CD4-positive, alpha-beta T cell treated with Interleukin-6 for 4 hours (primary cell): Measurements from ENCODE around the gene SLC30A1.
"Not testable (repeated sequence)": the region's sequence is repeated elsewhere in the genome, so short reads cannot be mapped to it uniquely, and the experiment has no call there.

Experiments
- DNase-seq: peaks from one replicate; pipeline ENCODE4 v3.0.0-alpha.2; 2020; ENCODE audit warnings: mixed read lengths

The SLC30A1 gene

DNA sequence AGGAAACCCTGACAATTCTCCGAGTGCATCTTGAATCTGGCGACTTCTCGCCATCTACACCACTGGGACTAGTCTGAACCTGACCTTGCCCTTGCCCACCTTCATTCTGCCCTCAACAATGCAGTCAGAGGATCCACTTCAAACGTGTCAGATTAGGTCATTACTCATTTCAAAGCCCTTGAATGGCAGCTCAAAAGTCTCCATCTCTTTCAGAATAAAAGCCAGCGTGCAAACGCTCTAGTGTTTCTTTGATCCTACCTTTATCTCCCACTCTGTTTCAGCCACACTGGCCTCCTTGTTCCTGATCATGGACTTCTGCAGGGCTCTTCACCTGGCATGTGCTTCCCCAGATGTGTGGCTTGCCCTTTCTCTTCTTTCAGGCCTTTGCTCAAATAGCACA lies 31.3 kb downstream of the SLC30A1 start:
- DNase-seq: no peak

DNA sequence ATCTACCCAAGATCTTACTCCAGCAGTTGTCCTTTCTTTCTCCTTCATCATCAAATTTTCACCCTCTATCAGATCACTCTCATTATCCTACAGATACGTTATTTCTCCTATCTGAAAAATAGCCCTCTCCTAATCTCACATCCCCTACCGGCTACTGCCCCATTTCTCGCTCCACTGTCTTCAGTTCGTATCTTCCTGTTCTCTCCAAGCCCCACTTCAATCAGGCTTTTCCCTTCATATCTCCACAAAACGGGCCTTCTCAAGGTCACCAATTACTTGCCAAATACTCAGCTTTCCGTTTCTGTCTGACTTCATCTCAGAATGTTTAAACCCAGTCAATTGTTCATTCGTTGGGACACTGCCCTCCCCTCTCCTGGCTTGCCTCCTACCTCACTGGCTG lies 32.4 kb downstream of the SLC30A1 start:
- DNase-seq: no peak

DNA sequence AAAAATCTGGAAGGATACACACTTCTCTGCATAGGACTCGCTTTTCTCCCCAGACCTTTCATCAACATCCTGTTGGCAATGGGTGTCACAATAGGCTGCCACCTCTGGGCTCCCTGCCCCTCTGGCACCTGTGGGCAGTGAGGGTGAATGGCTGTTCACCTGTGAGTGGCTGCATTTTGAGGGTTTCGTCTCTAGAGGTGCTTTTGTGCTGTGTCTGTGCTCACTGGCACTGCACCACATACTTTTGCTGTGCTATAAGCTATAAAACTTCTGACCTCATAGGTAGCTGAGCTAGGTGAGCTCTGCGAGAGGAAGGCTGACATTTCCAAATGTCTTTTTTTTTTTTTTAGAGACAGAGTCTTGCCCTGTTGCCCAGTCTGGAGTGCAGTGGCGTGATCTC lies 35.9 kb downstream of the SLC30A1 start:
- DNase-seq: no peak

DNA sequence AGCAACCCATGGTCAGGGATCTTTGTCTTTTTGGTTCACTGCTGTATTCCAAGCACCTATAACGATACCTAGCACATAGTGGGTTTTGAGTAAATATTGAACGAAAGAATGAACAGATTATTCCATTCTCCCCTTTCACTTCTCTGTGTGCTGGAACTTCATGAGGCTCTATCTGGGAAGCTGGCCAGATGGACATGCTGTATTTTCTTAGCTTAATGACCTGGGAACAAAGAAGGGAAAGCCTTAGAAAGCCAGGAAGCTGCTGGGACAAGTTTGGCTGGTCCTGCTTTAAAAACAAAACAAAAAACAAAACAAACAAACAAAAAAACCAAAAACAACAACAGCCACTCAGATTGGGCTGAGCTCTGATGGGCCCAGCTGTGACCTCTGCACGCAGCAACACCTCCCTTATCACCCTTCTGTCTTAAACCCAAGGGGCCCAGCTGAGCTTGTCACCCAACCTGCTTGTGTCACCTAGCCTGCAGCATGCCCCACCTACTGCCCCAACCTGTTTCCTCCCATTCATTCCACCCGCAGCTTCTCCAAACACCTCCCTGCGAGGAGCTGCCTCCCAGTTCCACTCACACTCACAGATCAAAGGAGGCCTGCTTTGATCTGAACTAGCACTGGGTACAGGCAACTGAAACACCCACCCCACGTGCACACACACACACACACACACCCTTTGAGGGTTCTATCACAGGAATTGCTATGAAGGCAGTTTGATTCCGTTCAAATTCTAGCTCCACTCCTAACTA lies 37.1 kb downstream of the SLC30A1 start:
- DNase-seq: no peak

DNA sequence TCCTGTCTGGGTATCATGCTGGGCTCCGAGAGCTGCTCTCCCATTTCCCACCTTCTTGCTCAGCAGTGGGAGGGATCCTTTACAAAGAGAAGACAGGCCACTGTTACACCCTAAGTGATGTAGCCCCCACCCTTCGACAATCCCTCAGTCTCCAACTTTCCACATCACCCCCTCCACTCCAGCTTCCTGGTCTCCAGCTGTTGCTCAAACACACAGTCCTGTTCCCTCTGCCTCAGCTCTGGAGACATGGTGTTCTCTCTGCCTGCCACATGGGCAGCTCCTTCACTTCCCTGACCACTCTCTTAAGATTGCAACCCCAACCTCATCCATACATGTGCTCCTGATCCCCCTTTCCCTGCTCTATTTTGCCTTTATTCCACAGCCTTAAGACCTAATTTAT lies 37.7 kb downstream of the SLC30A1 start:
- no peak for DNase-seq

DNA sequence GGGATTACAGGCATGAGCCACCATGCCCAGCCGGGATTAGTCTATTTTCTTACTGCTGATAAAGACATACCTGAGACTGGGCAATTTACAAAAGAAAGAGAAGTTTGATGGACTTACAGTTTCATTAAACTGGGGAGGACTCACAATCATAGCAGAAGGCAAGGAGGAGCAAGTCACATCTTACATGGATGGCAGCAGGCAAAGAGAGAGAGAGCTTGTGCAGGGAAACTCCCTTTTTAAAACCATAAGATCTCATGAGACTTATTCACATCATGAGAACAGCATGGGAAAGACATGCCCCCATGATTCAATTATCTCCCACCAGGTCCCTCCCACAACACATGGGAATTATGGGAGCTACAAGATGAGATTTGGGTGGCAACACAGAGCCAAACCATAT lies 38.1 kb downstream of the SLC30A1 start:
- not testable (repeated sequence) for DNase-seq

DNA sequence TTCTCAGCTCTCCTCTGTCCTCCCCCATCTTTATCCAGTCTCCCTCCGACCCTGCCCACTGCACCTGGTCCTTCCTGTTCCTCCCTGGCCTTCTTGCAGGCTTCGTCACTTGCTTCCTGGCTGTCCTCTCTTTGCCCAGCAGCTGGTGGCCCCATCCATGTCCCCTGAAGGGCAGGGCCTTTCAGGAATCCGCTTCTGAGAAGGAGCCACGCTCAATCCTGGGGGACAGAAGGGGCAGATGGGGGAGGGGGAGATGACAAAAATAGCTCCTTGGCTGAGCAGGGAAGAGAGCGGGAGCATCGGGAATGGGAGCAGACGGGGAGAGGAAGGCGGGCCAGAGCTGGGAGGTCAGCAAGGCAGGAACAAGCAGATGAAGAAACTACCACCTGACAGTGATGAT lies 40.7 kb downstream of the SLC30A1 start:
- DNase-seq: no peak

DNA sequence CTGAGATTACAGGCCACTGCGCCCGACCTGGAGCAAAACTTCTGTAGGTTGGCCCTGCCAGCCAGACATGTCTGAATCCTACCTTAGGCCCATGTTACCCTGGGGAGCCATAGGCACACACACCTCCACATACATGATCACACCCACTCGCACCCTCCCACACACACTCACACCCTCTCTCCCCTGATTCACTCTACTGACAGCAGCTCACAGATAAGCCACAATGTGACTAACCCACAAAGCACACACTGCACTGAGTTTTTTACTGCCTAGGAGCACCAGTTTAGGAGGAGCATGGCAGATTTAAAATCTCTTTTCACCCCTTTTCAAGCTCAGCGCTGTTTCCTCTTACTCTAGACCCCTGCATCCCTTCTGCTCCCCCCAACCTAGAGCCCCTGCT lies 41.7 kb downstream of the SLC30A1 start:
- no peak for DNase-seq

DNA sequence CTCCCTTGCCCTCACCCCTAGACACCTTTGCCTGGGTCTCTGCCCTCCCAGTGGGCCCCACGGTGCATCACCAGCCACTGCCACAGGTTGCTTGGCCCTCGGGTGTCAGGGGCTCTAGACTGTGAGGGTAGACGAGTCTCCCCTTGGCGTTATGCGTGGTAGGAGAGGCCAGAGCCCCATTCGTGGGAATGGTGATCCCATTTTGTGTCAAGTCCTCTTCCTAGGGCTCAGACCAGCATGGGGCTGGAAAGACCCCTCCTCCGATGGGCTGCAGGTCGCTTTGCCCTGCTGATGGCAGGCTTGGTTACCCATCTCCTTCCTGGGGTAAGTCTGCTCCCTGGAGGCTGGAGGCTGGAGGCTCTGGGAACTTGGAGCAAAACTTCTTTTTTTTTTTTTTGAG lies 42.4 kb downstream of the SLC30A1 start:
- DNase-seq: no peak

DNA sequence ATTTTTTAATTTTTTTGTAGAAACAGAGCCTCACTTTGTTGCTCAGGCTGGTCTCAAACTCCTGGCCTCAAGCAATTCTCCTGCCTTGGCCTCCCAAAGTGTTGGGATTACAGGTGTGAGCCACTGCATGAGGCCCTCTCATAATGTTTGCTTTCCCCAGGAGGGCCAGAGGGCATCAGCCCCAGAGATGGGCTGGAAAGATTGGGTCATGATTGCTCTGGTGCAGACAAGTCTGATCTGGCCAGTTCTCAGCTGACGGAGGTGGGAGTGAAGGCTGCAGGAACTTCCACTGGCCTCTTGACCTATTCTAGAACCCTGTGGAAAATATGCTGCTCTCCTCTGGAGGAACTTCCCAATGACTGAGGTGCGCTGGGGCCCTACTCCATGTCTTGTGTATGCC lies 43.6 kb downstream of the SLC30A1 start:
- no peak for DNase-seq

DNA sequence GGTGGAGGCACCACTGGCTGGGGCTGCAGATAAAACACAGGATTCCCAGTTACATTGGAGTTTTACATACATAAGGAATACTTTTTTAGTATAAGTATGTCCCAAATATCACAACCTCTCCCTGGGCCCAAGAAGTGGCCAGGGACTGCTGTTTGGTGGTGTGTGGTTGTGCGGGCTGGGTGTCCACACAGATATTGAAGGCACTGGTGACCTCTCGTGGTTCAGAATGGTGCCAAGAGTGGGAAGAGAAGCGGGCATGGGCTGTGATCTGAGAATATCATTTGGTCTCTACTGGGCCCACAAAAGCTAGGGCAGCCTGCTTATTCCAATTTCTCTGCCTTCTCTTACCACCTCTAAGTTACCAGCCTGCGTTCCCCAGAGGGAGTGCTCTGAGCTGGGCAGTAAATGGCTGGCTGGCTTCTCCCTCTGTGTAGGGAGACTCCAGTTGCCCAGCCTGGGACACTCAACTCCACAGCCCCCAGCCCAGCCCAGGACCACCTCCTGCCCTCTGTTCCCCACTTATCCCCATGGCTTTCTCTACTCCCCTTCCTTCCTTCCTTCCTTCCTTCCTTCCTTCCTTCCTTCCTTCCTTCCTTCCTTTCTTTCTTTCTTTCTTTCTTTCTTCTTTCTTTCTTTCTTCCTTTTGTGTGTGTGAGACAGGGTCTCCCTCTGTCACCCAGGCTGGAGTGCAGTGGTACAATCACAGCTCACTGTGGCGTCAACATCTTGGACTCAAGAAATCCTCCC lies 44.2 kb downstream of the SLC30A1 start:
- no peak for DNase-seq

DNA sequence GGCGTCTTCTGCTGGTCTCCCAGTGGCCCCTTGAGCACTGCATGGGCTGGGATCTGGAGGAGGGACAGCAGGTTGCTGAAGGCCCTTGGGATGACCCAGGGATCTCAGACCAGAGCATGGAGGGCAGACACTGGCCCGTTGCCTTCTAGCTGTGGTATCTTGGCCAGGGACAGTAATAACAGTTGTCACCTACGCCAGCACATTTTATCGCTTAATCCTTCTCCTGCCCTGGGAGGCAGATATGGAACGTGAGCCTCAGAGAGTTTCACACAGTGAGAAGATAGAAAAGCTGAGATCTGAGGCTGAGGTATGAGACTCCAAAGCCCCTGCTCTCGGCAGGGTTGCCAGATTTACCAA lies 46.9 kb downstream of the SLC30A1 start:
- no peak for DNase-seq

DNA sequence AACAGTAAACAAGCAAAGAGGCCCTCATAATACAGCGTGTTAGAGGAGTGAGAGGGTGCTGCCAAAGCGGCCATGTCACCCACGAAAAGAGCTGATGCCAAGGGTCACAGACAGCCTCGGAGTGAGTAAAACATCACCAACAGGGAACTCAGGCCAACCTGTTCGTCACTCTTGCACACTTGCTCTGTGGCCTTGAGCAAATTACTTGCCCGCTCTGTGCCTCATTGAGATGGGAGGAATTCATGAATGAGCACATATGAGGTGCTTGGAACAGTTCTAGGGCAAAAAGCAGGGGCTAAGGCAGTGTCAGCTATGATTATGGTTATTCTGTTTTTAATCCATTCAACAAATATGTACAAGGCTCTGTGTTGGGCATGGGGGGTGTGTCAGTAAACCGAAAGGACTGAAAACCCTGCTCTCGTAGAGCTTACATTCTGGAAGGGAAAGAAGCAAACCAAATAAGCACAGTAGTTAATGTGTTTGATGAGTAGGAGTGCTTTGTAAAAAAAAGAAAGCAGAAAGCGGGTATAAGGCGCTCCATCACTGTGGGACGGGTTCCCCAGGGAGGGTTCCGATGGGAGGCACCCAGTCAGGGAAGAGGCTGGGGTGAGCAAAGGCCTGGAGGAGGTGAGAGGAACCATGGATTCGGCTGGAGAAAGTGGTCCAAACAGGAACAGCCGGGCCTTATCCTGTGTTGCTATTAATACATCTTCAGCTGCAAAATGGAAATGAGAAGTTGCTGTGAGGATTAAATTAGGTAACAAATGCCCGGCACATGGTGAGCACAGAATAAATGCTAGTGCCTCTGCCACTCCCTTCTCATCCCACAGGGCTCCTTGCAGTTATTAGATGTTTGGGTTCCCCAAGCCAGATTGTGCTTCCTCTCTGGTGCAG lies 47.5 kb downstream of the SLC30A1 start:
- no peak for DNase-seq

DNA sequence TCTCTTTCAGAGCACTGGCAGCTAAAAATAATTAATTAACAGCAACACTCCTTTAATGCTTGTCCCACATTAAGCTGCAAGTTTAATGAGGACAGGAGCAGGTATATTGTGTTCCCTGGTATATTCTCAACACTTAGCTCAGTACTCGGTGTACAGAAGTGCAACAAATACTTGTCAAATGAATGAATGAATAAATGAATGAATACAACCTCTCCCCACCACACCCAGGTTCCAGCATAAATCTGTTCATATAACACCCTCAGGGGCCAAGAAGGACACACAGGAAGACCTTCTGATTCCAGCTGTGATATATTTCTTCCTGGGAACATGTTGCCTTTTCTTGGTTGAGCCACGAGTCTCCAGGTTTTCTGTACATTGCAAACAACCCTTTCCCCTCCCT lies 48.9 kb downstream of the SLC30A1 start:
- no peak for DNase-seq

DNA sequence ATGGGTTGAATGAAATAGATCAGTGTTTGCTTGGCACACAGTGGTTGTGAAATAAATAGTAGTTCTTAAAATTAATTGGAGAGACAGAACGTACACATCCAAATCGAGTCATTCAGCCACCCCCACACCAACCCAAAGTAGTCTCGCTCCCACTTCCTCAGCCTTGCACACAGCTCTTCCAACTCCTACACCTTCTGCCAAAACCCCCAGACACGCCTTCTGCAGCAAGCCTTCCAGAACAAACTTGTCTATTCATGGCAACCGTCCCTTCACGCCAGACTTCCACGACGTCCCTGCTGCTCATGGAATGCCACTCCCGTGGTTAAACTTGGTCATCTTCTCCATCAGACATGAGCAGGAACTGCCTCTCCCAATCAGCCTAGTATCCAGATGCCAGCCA lies 49.5 kb downstream of the SLC30A1 start:
- no peak for DNase-seq

DNA sequence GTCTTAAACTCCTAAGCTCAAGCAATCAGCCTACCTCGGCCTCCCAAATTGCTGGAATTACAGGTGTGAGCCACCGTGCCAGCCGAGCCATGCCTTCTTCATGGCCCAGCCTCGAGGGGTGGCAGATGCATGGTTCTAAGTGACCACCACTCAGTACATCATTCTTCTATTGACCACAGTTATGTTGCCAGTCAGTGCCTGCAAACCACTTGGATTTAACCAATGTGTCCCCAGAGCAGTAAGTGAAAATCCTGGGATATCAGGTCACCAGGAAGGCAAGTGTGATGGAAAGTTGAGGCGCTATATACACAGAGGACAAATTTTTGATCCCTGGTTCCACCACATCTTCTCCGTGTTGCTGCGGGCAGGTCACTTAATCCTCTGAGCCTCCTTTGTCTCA lies 50.0 kb downstream of the SLC30A1 start:
- no peak for DNase-seq

DNA sequence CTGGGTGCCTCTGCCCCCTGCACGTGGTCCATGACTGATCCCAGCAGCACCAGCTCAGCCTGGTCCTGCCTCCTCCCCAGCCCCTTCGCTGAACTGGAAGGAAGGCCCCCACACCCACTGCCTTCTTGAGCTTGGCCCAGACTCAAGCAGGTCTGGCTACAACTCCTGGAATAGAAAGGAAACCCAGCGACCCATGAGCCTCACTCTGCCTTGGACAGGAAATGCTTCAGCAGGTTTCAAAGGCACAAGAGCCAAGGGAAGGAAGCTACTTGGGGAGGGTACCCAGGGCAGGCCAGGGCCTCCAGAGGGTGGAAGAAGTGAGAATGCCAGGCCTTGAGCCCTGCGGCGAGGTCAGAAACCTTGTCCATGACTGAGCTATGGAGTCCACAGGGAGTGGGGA lies 51.1 kb downstream of the SLC30A1 start:
- DNase-seq: no peak

DNA sequence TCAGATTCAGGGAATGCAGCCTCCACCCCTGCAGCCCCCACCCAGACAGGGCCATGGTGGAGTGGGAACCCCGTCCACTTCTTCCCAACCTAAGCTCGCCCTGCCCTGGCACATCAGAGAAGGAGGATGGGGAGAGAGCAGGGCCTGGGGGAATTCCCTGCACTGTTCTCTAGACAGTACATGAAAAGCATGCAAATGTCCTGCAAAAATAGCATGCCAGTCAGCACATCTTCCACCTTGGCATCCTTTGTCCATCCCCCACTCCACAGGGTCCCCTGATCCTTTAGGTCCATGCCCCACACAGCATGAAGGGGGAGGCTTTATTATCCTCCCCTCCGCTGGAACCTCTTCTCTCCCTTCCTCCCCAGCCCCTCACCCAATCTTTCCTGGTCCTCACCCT lies 52.0 kb downstream of the SLC30A1 start:
- no peak for DNase-seq

DNA sequence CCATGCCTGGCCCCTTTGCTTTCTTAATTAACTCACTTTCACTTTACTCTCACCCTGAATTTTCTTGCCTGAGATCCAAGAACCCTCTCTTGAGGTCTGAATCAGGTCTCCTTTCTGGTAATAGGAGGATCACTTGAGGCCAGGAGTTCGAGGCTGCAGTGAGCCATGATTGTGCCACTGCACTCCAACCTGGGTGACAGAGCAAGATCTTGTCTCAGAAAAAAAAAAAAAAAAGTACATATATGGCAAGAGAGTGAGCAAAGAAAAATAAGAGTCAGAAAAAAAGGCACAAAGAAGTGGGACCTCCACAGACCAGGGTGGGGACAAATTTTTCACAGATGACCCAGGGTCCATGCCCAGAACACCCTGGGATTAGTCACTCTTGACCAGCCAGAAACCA lies 52.9 kb downstream of the SLC30A1 start:
- no peak for DNase-seq

DNA sequence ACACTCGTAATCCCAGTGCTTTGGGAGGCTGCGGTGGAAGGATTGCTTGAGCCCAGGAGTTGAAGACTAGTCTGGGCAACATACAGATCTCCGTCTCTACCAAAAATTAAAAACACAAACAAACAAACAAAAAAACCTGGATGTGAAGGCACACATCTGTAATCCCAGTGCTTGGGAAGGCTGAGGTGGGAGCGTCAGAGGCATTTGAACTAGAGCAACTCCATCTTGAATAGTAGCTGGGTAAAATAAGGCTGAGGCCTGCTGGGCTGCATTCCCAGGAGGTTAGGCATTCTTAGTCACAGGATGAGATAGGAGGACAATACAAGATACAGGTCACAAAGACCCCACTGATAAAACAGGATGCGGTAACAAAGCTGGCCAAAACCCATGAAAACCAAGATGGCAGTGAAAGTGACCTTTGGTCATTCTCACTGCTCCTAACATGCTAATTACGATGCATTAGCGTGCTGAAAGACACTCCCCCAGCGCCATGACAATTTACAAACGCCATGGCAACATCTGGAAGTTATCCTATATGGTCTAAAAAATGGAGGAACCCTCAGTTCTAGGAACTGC lies 53.8 kb downstream of the SLC30A1 start:
- DNase-seq: no peak

DNA sequence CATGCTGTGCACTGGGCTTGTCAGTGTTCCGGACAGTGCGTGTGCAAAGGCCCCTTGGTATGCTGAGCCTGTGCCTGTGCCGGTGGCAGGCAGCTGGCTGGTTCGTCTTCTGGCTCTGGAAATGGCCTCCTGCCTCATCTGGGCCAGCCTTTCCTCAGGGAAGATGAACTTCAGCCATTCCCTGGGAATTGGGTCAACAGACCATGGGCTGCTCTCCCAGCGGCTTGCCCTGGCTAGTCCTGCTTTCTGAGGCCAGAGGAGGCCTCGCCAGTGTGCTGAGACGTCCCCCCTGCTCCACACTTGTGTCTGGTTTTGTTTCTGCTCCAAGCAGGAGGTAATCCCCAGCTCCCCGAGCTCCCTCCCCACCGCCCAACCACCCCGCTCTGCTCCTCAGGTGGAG lies 54.4 kb downstream of the SLC30A1 start:
- no peak for DNase-seq

DNA sequence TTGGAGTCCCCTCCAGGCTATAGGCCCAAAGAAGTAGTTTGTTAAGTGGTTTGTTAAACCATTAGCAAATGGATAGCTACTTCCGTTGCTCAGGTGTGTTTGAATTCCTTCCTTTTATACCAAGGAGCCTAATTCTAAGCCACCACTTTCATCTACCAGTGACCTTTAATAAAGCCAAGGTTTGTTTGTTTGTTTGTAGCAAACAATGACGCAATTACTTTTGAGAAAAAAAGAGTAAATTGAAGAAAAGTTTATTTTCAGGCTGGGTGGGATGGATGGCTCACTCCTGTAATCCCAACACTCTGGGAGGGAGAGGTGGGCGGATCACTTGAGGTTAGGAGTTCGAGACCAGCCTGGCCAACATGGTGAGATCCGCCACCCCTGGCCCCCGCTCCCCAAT lies 56.2 kb downstream of the SLC30A1 start:
- DNase-seq: no peak
